DND-41 (cell line): ENCODE results near the gene SALL1.

ENCODE experiments used
- ATAC-seq: fragments of 200-7000 bp; cut with Tn5 transposase; 3 replicates; pipeline ENCODE4 v1.9.1; 2021; ENCODE audit warnings: low read depth; ENCODE audit not compliant: insufficient read depth
- DNase-seq: peaks from one replicate; pipeline ENCODE4 v3.0.0-alpha.2; 2020
- H2AFZ ChIP-seq: 2 replicates; pipeline ENCODE4 v1.6.0; 2012; ENCODE audit warnings: low read depth, low read length
- H3K27ac ChIP-seq: 2 replicates; pipeline ENCODE4 v1.5.1; 2012; ENCODE audit warnings: low read length, inconsistent platforms
- H3K27me3 ChIP-seq: fragments of 200-600 bp; sonication (generic); 2 replicates; pipeline ENCODE4 v1.6.0; 2012; ENCODE audit warnings: low read length, mild to moderate bottlenecking, inconsistent platforms; ENCODE audit not compliant: insufficient read depth, poor library complexity
- H3K36me3 ChIP-seq: 2 replicates; pipeline ENCODE4 v1.5.1; 2012; ENCODE audit warnings: low read length, inconsistent platforms; ENCODE audit not compliant: insufficient read depth
- H3K4me1 ChIP-seq: 2 replicates; pipeline ENCODE4 v1.5.1; 2012; ENCODE audit warnings: mild to moderate bottlenecking, low read length; ENCODE audit not compliant: insufficient read depth
- H3K4me2 ChIP-seq: 2 replicates; pipeline ENCODE4 v1.6.0; 2012; ENCODE audit warnings: mild to moderate bottlenecking, moderate library complexity, low read length, inconsistent platforms; ENCODE audit not compliant: insufficient read depth
- H3K4me3 ChIP-seq, 2 experiments: fragments of 200-600 bp in 1 of 2; shearing (Covaris generic) in 1 of 2; 2 replicates each; pipeline ENCODE4 v1.5.1; 2012 to 2016; ENCODE audit warnings: inconsistent platforms in 2 of 2, low read length in 2 of 2, mild to moderate bottlenecking in 2 of 2, low read depth in 1 of 2, moderate library complexity in 1 of 2
- H3K79me2 ChIP-seq: 2 replicates; pipeline ENCODE4 v1.6.0; 2012; ENCODE audit warnings: low read length, inconsistent platforms; ENCODE audit not compliant: insufficient read depth
- H3K9ac ChIP-seq: 2 replicates; pipeline ENCODE4 v1.6.0; 2012; ENCODE audit warnings: low read depth, mild to moderate bottlenecking, inconsistent platforms, low read length, moderate library complexity
- H3K9me3 ChIP-seq: 2 replicates; pipeline ENCODE4 v1.5.1; 2012; ENCODE audit warnings: low read length, moderate library complexity, mild to moderate bottlenecking, inconsistent platforms; ENCODE audit not compliant: insufficient read depth, severe bottlenecking
- H4K20me1 ChIP-seq: 2 replicates; pipeline ENCODE4 v1.6.0; 2012; ENCODE audit warnings: low read length; ENCODE audit not compliant: insufficient read depth
- CTCF ChIP-seq: IDR thresholded peaks from 2 replicates; pipeline ENCODE4 v1.5.1; 2012; ENCODE audit warnings: borderline replicate concordance, low read length, moderate library complexity, mild to moderate bottlenecking; ENCODE audit not compliant: poor library complexity, severe bottlenecking; ENCODE audit errors: extremely low read depth
- EZH2 ChIP-seq: IDR thresholded peaks from 3 replicates; pipeline ENCODE4 v1.6.1; 2012; ENCODE audit warnings: borderline replicate concordance, low read depth, mild to moderate bottlenecking, moderate library complexity, low read length, inconsistent platforms; ENCODE audit not compliant: severe bottlenecking

Gene SALL1

GRCh38 chr16:51144203-51144602, 6.9 kb downstream of the SALL1 start:
- H3K36me3 ChIP-seq: no peaks in the 10 kb centered on the region
- no peak overlapping the region for H3K9ac ChIP-seq
- no peaks in the 10 kb centered on the region for H3K9me3 ChIP-seq
- no peak overlapping the region for H2AFZ ChIP-seq
- H3K79me2 ChIP-seq: no peaks in the 10 kb centered on the region
- no peak overlapping the region for H3K4me3 ChIP-seq
- no peaks in the 10 kb centered on the region for H3K4me1 ChIP-seq
- H3K27ac ChIP-seq: no peak overlapping the region
- H4K20me1 ChIP-seq: no peaks in the 10 kb centered on the region
- no peak for DNase-seq
- no peak for TF ChIP-seq EZH2
- no peak for TF ChIP-seq CTCF
- peaks cover 4% of the 10 kb centered on the region for H3K27me3 ChIP-seq
- no peak overlapping the region for H3K4me2 ChIP-seq
- no peak for ATAC-seq

GRCh38 chr16:51143196-51143977, 7.7 kb downstream of the SALL1 start:
- H3K4me1 ChIP-seq: no peaks in the 10 kb centered on the region
- H3K27ac ChIP-seq: no peak overlapping the region
- H2AFZ ChIP-seq: no peak overlapping the region
- TF ChIP-seq CTCF (no peak), EZH2 (no peak)
- DNase-seq (no peak), ATAC-seq (no peak)
- H3K36me3 ChIP-seq: no peaks in the 10 kb centered on the region
- no peaks in the 10 kb centered on the region for H4K20me1 ChIP-seq
- H3K4me2 ChIP-seq: no peak overlapping the region
- no peak overlapping the region for H3K9ac ChIP-seq
- H3K79me2 ChIP-seq: no peaks in the 10 kb centered on the region
- peaks cover 4% of the 10 kb centered on the region for H3K27me3 ChIP-seq
- no peak overlapping the region for H3K4me3 ChIP-seq
- no peaks in the 10 kb centered on the region for H3K9me3 ChIP-seq

- no peak overlapping the region for H3K4me2 ChIP-seq
- no peaks in the 10 kb centered on the region for H3K9me3 ChIP-seq
- no peaks in the 10 kb centered on the region for H4K20me1 ChIP-seq
- TF ChIP-seq CTCF (no peak), EZH2 (no peak)
- H3K27me3 ChIP-seq: peaks cover 4% of the 10 kb centered on the region
- no peaks in the 10 kb centered on the region for H3K4me1 ChIP-seq
- ATAC-seq: no peak
- H3K9ac ChIP-seq: no peak overlapping the region
- DNase-seq: no peak
- no peak overlapping the region for H3K4me3 ChIP-seq
- no peaks in the 10 kb centered on the region for H3K36me3 ChIP-seq
- no peaks in the 10 kb centered on the region for H3K79me2 ChIP-seq
- no peak overlapping the region for H2AFZ ChIP-seq
- no peak overlapping the region for H3K27ac ChIP-seq
These were observed 9.5 kb downstream of the SALL1 start for GRCh38 chr16:51141541-51141940.

- H3K9ac ChIP-seq: no peak overlapping the region
- H4K20me1 ChIP-seq: no peaks in the 10 kb centered on the region
- no peaks in the 10 kb centered on the region for H3K36me3 ChIP-seq
- DNase-seq (no peak), ATAC-seq (no peak)
- no peak overlapping the region for H3K27ac ChIP-seq
- H3K9me3 ChIP-seq: no peaks in the 10 kb centered on the region
- TF ChIP-seq CTCF (no peak), EZH2 (no peak)
- peaks cover 4% of the 10 kb centered on the region for H3K27me3 ChIP-seq
- H3K4me1 ChIP-seq: no peaks in the 10 kb centered on the region
- no peak overlapping the region for H2AFZ ChIP-seq
- no peak overlapping the region for H3K4me3 ChIP-seq
- H3K79me2 ChIP-seq: no peaks in the 10 kb centered on the region
- H3K4me2 ChIP-seq: no peak overlapping the region
These were observed 10.0 kb downstream of the SALL1 start for GRCh38 chr16:51141106-51141505.
